ENCODE measurements around the gene PRKCZ.
A peak's percentile ranks its signal among the peaks of the same experiment; 100 is the strongest.

Gene PRKCZ

GRCh38 chr1:2045468-2046173 is 4.6 kb upstream of the PRKCZ start:
- DNase-seq (ENCODE audit: low spot score), result no peak

- DNase-seq (ENCODE audit: low spot score), result peak; percentile 47
Observed at GRCh38 chr1:2046174-2046917, 3.9 kb upstream of the PRKCZ start.

- DNase-seq (ENCODE audit: low spot score), result no peak
Observed at GRCh38 chr1:2046953-2047748, 3.1 kb upstream of the PRKCZ start.

- DNase-seq (ENCODE audit: low spot score), result no peak
Observed at GRCh38 chr1:2047749-2048729, 2.2 kb upstream of the PRKCZ start.

GRCh38 chr1:2049225-2049717 is 940 bp upstream of the PRKCZ start:
- DNase-seq (ENCODE audit: low spot score), result no peak

DNA sequence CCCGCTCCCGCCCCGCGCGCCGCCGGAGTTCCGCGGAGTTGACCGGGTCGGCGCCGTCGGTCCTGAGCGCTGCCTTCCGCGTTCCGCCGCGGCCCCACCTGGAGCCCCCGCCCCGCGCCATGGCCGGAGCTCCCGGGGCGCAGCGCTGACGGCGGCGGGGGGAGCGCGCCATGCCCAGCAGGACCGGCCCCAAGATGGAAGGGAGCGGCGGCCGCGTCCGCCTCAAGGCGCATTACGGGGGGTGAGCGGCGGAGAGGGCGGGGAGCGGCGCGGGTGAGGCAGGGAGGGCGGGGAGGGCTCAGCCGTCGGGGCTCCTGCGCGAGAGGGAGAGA is 216 bp downstream of the PRKCZ start:
- DNase-seq (ENCODE audit: low spot score), result no peak

GRCh38 chr1:2050793-2051682 is 827 bp downstream of the PRKCZ start:
- DNase-seq (ENCODE audit: low spot score), result no peak

- no peak for DNase-seq (ENCODE audit: low spot score)
Observed at GRCh38 chr1:2052054-2052679, 2.0 kb downstream of the PRKCZ start.

DNA sequence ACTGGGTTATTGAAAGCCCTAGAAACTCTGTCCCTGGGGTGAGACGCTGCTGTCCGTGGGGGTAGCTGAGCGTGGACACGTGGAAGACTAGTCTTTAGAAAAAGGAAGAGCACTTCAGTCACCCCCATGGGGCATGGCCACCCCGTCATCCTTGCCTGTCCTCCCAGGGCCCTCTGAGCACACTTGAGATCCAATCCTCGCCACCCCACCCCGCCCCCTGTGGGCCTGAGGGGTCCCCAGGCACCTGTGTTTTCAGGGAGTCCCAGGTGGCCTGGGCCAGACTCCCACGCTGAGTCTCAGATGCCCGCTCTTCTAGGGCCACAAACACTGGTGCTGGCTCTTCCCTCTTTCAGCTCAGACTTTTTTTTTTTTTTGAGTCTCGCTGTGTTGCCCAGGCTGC is 2.5 kb downstream of the PRKCZ start:
- DNase-seq (ENCODE audit: low spot score), result no peak

DNA sequence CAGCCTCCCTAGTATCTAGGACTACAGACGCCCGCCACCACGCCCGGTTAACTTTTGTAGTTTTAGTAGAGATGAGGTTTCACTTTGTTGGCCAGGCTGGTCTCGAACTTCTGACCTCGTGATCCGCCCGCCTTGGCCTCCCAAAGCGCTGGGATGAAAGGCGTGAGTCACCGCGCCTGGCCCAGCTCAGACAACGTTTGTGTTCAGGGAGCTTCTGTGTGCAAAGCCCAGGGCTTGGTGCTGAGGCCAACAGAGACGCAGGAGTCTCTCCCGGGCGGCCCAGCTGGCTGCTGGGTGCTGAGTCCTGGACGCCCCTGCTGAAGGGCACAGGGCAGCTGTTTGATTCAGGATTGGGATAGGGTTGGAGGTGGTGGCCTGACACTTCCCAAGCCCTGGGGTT is 3.0 kb downstream of the PRKCZ start:
- DNase-seq (ENCODE audit: low spot score), result no peak

GRCh38 chr1:2053784-2054376 is 3.7 kb downstream of the PRKCZ start:
- no peak for DNase-seq (ENCODE audit: low spot score)

- no peak for DNase-seq (ENCODE audit: low spot score)
Observed at GRCh38 chr1:2054560-2054959, 4.3 kb downstream of the PRKCZ start.

GRCh38 chr1:2055911-2056575 is 5.8 kb downstream of the PRKCZ start:
- no peak for DNase-seq (ENCODE audit: low spot score)

GRCh38 chr1:2056955-2057590 is 6.9 kb downstream of the PRKCZ start:
- DNase-seq (ENCODE audit: low spot score), result no peak

- DNase-seq (ENCODE audit: low spot score), result no peak
Observed at GRCh38 chr1:2059290-2059953, 9.2 kb downstream of the PRKCZ start.

DNA sequence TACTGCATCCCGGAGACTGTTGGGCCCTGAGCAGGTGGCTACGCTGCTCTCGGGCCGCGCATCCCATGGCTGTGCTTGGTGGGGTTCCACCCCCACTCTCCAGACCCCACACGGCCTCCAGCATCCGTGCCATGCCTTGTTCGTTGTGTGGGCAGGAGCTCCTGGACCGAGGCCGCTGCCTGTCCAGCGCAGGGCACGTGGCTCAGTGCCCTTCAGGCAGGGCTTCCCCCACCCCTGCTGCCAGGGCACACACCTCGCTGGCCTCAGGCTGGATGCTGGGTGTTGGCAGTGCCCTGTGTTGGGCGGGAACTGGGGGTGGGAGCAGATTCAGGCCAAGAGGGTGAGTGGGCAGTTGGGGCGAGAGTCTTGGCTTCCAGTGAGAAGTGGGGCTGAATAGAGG is 9.9 kb downstream of the PRKCZ start:
- DNase-seq (ENCODE audit: low spot score), result no peak

DNA sequence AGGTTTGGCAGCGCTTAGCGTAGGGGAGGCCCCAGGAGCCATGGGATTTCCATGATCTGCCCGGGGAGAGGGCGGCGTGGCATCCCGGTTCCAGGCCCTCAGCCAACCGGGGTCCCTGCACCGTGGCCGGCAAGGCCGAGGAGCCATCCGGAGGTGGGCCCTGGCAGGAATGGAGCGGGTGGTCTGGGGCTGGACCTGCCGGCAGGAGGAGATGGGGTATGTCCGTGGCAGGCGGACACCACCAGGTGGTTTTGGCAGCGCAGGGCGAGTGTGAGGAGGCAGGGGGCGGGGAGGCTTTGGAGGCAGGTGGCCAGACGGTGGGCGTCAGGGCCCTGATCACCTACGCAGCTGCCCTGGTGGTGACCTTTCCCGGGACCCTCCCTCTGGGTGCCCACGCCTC is 10.3 kb downstream of the PRKCZ start:
- DNase-seq (ENCODE audit: low spot score), result no peak

Measured in activated CD4-positive, alpha-beta T cell treated with anti-CD3 and anti-CD28 coated beads, Interleukin-2, Interleukin-4, amounts not matched to agents 100 ng/mL and 50 ng/mL, durations not matched to agents 16 hours and 8 hours (primary cell).